CD4-positive, CD25-positive, alpha-beta regulatory T cell (primary cell): ENCODE measurements around the gene IGFBP5. TPM values are rescaled to one million over a fixed set of nuclear protein-coding genes. Genes with fewer than 3 reads are reported as not detected.

Source experiments
- ATAC-seq, 2 donors: fragments of 150-1000 bp; cut with Tn5 transposase; one replicate each; pipeline ENCODE4 v1.10.0; 2021; ENCODE audit warnings: low read depth in 2 of 2, moderate number of reproducible peaks in 2 of 2, moderate library complexity in 1 of 2
- DNase-seq, 3 donors: peaks; one replicate each; pipeline versions ENCODE4 v3.0.0 to v3.0.0-alpha.2; 2012 to 2022; ENCODE audit warnings: mixed read lengths in 1 of 3
- H3K27ac ChIP-seq: one replicate; pipeline ENCODE4 v1.7.0; 2013; ENCODE audit warnings: mild to moderate bottlenecking, low read length; ENCODE audit not compliant: insufficient read depth, poor library complexity, severe bottlenecking
- H3K27me3 ChIP-seq: one replicate; pipeline ENCODE4 v1.7.0; 2013; ENCODE audit warnings: low read length; ENCODE audit not compliant: control insufficient read depth, insufficient read depth
- H3K36me3 ChIP-seq: one replicate; pipeline ENCODE4 v1.7.0; 2013; ENCODE audit warnings: mild to moderate bottlenecking, low read length, moderate library complexity; ENCODE audit not compliant: control insufficient read depth, insufficient read depth
- H3K4me1 ChIP-seq: 2 replicates; pipeline ENCODE4 v1.7.0; 2013; ENCODE audit warnings: mild to moderate bottlenecking, low read length; ENCODE audit not compliant: insufficient read depth, control insufficient read depth, poor library complexity, severe bottlenecking
- H3K4me3 ChIP-seq: one replicate; pipeline ENCODE4 v1.7.0; 2013; ENCODE audit warnings: low read depth, mild to moderate bottlenecking, low read length, moderate library complexity
- H3K9me3 ChIP-seq, 2 experiments: 1 replicate in 1 of 2; 2 replicates in 1 of 2; pipeline ENCODE4 v1.7.0; 2013; ENCODE audit warnings: low read length in 2 of 2, mild to moderate bottlenecking in 1 of 2, moderate library complexity in 1 of 2; ENCODE audit not compliant: control insufficient read depth in 2 of 2
- H3K27ac Mint-ChIP-seq, 3 donors: one replicate each; pipeline ENCODE4 v1.8.0; 2020 to 2022; ENCODE audit warnings: mild to moderate bottlenecking in 3 of 3, mixed read lengths in 3 of 3, moderate library complexity in 2 of 3
- H3K27me3 Mint-ChIP-seq: one replicate; pipeline ENCODE4 v1.8.0; 2022; ENCODE audit warnings: mild to moderate bottlenecking, mixed read lengths
- H3K36me3 Mint-ChIP-seq: one replicate; pipeline ENCODE4 v1.8.0; 2020; ENCODE audit warnings: mixed read lengths
- H3K4me1 Mint-ChIP-seq, 4 donors: one replicate each; pipeline ENCODE4 v1.8.0; 2020 to 2022; ENCODE audit warnings: mixed read lengths in 4 of 4, mild to moderate bottlenecking in 1 of 4
- H3K4me3 Mint-ChIP-seq, 4 donors: one replicate each; pipeline ENCODE4 v1.8.0; 2020 to 2022; ENCODE audit warnings: mild to moderate bottlenecking in 4 of 4, mixed read lengths in 4 of 4, moderate library complexity in 3 of 4
- H3K9me3 Mint-ChIP-seq, 7 donors: one replicate each; pipeline ENCODE4 v1.8.0; 2020 to 2022; ENCODE audit warnings: mixed read lengths in 7 of 7, mild to moderate bottlenecking in 3 of 7, moderate library complexity in 2 of 7
- polyA plus RNA-seq, 4 donors: library from polyadenylated mRNA; unstranded; fragments of 300-500 nt; fragmentation: Illumina TruSeq; gene quantifications; one replicate each; pipeline ENCODE4 v1.2.3, GENCODE V29; 2021
- total RNA-seq: library from RNA; stranded (reverse); gene quantifications from one replicate; pipeline ENCODE4 v1.2.3, GENCODE V29; 2022

Gene IGFBP5
- total and polyA plus RNA-seq, 5 donors from 2014 or later: 0.05 TPM; not detected in 4

DNA sequence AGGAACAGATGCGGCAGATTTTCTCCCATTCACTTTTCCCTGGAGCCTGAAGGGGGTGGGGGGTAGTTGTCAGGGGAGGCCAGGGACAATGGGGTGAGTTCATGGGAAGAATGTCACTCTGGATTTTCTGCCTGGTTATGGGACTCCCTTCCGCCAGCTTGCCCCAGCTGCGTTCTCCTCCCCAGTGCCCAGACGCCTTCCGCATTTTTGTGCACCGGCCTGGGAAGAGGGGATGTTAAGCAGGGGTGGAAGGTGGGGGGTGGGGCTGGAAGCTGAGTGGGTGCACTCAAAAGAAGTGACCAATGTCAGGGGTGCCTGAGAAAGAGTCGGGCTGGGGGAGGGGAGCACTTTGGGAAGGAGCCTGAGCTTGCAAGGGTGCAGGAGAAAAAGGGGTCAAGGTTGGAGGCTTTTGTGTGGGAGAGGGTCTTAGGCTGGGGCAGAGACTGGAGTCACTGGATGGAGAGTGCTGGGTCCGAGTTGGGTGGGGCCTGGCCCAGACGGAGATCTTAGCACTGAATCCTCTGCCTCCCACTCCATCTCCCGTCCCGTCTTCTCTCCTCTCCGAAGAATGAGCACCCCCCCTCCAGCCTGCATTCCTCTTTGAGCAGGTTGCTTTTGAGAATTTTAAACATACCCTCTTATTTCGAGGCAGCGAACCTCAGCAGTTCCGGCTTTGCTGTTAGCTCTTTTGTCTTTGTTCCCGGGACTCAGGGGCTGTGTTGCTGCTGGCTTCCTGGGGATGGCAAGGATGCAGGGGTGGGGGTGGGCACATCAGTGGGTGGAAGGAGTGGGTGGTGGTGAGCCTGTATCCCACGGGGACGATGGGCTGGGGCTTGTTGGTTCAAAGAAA lies 59.4 kb downstream of the IGFBP5 start:
- H3K4me1 ChIP-seq: peaks cover 5% of the 10 kb centered on the region
- peaks cover 8% of the 10 kb centered on the region for H3K27me3 ChIP-seq
- peaks cover 58% of the 10 kb centered on the region for H3K27me3 Mint-ChIP-seq
- peaks cover 0 to 5% (median 0%) of the 10 kb centered on the region in 7 donors for H3K9me3 Mint-ChIP-seq
- no peaks in the 10 kb centered on the region for H3K36me3 ChIP-seq
- H3K36me3 Mint-ChIP-seq: no peaks in the 10 kb centered on the region
- H3K9me3 ChIP-seq: no peaks in the 10 kb centered on the region
- H3K27ac ChIP-seq: no peak overlapping the region
- no peak overlapping the region for H3K4me3 ChIP-seq
- H3K4me3 Mint-ChIP-seq: no peak overlapping the region
- ATAC-seq (no peak), DNase-seq (no peak)
- H3K4me1 Mint-ChIP-seq: peaks cover 0 to 19% (median 13%) of the 10 kb centered on the region in 4 donors
- no peak overlapping the region for H3K27ac Mint-ChIP-seq

DNA sequence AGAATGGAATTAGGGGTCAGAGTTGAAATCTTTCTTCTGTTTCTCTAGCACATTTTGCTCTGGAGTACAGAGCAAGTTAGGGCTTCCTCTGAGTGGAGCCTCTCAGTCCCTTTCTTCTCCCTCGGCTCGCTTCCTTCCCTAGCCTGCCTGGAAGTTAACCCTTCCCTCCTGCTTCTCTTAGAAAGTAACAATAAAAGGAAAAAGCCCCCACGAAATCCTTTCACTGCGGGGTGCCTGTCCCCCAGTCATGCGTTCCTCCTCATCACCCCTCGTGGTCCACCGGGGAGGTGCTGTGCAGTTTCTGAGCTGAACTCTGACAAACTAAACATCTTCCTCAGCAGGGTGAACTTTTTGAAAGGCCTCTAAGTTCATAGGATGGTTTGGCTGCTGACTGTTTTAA lies 60.2 kb downstream of the IGFBP5 start:
- peaks cover 0 to 19% (median 13%) of the 10 kb centered on the region in 4 donors for H3K4me1 Mint-ChIP-seq
- peaks cover 63% of the 10 kb centered on the region for H3K27me3 Mint-ChIP-seq
- Histone ChIP-seq H3K4me1 (peaks cover 5% of the 10 kb centered on the region), H3K4me3 (no peak overlapping the region), H3K9me3 (no peaks in the 10 kb centered on the region), H3K27ac (no peak overlapping the region), H3K27me3 (peaks cover 8% of the 10 kb centered on the region), H3K36me3 (no peaks in the 10 kb centered on the region)
- H3K4me3 Mint-ChIP-seq: peak overlapping the region in 1 of 4 donors; percentile 12
- ATAC-seq (no peak), DNase-seq (no peak)
- peaks cover 0 to 5% (median 0%) of the 10 kb centered on the region in 7 donors for H3K9me3 Mint-ChIP-seq
- H3K36me3 Mint-ChIP-seq: no peaks in the 10 kb centered on the region
- H3K27ac Mint-ChIP-seq: no peak overlapping the region

DNA sequence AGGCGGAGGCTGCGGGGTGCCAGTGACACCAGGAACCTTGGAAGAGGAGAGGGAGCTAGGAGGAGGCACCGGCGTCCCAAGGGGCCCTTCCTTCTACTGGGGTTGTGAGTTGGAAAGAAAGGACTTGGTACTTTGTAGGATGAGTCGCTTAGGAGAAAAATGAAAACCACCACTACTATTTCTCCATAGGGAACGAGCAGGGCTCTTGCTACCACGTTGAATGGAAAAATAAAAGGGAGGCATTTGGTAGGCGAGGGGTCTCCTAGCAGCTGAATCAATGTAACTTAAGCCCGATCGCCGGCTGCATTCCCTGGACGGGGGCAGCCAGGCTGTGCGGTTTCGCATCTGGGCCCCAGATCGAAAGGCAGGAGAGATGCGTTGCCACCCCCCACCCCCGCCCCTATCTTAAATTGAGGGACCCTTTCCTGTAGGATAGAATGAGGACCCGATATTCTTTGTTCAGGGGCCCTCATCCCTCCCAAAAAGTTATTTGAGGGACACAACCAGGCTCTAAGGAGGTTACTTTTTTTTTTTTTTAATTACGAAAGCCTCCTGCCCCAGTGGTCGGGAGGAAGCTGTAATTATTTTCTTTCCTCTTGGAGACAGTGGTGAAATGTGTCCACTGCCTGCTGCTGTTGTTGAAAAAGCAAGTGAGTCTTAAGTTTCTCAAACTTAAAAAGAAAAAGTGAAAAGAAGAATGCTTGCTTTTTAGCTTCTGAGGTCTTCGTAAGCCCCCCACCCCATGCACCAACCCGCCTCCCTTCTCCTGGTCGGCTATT lies 60.8 kb downstream of the IGFBP5 start:
- ATAC-seq: no peak
- H3K4me3 ChIP-seq: no peak overlapping the region

GRCh38 chr2:216633616-216634369 lies 61.6 kb downstream of the IGFBP5 start:
- no peak for DNase-seq
- peaks cover 8% of the 10 kb centered on the region for H3K27me3 ChIP-seq
- Mint-ChIP-seq H3K4me1 (peaks cover 0 to 19% (median 13%) of the 10 kb centered on the region in 4 donors), H3K27me3 (peaks cover 60% of the 10 kb centered on the region), H3K36me3 (no peaks in the 10 kb centered on the region), H3K9me3 (peaks cover 0 to 5% (median 0%) of the 10 kb centered on the region in 7 donors), H3K27ac (no peak overlapping the region), H3K4me3 (peak overlapping the region in 2 of 4 donors; percentile 56 to 78)
- H3K9me3 ChIP-seq: no peaks in the 10 kb centered on the region
- no peak overlapping the region for H3K27ac ChIP-seq
- H3K36me3 ChIP-seq: no peaks in the 10 kb centered on the region
- H3K4me3 ChIP-seq: no peak overlapping the region
- H3K4me1 ChIP-seq: peaks cover 5% of the 10 kb centered on the region
- ATAC-seq: no peak

More for the DNA sequence above, 60.8 kb downstream of the IGFBP5 start:
- no peak overlapping the region for H3K27ac ChIP-seq
- no peaks in the 10 kb centered on the region for H3K9me3 ChIP-seq
- no peaks in the 10 kb centered on the region for H3K36me3 ChIP-seq
- Mint-ChIP-seq H3K4me3 (peak overlapping the region in 2 of 4 donors; percentile 56 to 78), H3K27ac (no peak overlapping the region), H3K36me3 (no peaks in the 10 kb centered on the region), H3K27me3 (peaks cover 60% of the 10 kb centered on the region), H3K4me1 (peaks cover 0 to 19% (median 13%) of the 10 kb centered on the region in 4 donors), H3K9me3 (peaks cover 0 to 5% (median 0%) of the 10 kb centered on the region in 7 donors)
- H3K4me1 ChIP-seq: peaks cover 5% of the 10 kb centered on the region
- no peak for DNase-seq
- H3K27me3 ChIP-seq: peaks cover 8% of the 10 kb centered on the region

GRCh38 chr2:216632952-216633615 lies 62.3 kb downstream of the IGFBP5 start, which contains the start of gene IGFBP2:
IGFBP2 (plus strand) TSS chr2:216633420; CDS start chr2:216633524, 104 bp downstream.
- H3K27me3 Mint-ChIP-seq: peaks cover 60% of the 10 kb centered on the region
- no peaks in the 10 kb centered on the region for H3K36me3 Mint-ChIP-seq
- H3K9me3 ChIP-seq: no peaks in the 10 kb centered on the region
- H3K36me3 ChIP-seq: no peaks in the 10 kb centered on the region
- H3K4me3 ChIP-seq: no peak within 1 kb of the TSS
- H3K4me1 Mint-ChIP-seq: peaks cover 0 to 19% (median 13%) of the 10 kb centered on the region in 4 donors
- H3K27ac Mint-ChIP-seq: no peak within 1 kb of the TSS
- peak in 1 of 3 donors; percentile 12 for DNase-seq
- no peak within 1 kb of the TSS for H3K27ac ChIP-seq
- H3K9me3 Mint-ChIP-seq: peaks cover 0 to 5% (median 0%) of the 10 kb centered on the region in 7 donors
- peak within 1 kb of the TSS in 2 of 4 donors; percentile 71 to 80 for H3K4me3 Mint-ChIP-seq
- H3K27me3 ChIP-seq: peaks cover 8% of the 10 kb centered on the region
- ATAC-seq: no peak
- H3K4me1 ChIP-seq: peaks cover 5% of the 10 kb centered on the region

DNA sequence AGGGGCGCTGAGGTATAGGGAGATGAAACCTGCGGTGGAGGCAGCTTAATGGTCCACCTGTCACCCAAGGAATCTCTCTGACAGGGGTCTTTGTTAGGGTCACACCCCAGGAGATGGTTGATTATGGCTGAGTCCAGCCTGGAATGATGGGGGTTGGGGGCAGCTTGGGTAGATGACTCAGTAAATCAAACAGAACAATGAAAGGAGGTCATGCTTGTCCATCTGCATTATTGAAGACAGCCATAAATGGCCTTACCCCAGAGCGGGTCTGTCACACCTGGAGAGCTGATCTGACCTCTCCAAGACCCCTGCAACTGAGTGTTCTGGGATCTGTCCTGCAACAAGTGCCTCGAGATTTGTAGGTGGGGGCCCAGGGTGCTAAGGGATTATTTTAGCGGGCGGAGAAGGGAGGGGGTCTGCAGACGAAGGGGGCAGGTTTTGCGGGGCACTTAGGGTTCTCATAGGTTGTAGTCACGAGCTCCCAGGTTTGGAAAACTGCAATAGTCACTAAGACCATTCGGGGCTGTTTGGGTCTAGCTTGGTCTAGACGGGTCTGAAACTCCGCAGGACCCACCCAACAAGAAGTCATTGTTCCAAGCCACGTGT lies 62.9 kb downstream of the IGFBP5 start:
- no peak overlapping the region for H3K4me3 ChIP-seq
- Mint-ChIP-seq H3K27me3 (peaks cover 57% of the 10 kb centered on the region), H3K9me3 (peaks cover 0 to 5% (median 0%) of the 10 kb centered on the region in 7 donors)

More for the DNA sequence above, 62.9 kb downstream of the IGFBP5 start:
- Histone ChIP-seq H3K4me1 (peaks cover 5% of the 10 kb centered on the region), H3K36me3 (no peaks in the 10 kb centered on the region), H3K9me3 (no peaks in the 10 kb centered on the region), H3K27ac (no peak overlapping the region), H3K27me3 (peaks cover 8% of the 10 kb centered on the region)
- H3K4me3 Mint-ChIP-seq: peak overlapping the region in 2 of 4 donors; percentile 71 to 80
- ATAC-seq (no peak), DNase-seq (no peak)
- peaks cover 0 to 19% (median 13%) of the 10 kb centered on the region in 4 donors for H3K4me1 Mint-ChIP-seq
- no peaks in the 10 kb centered on the region for H3K36me3 Mint-ChIP-seq
- no peak overlapping the region for H3K27ac Mint-ChIP-seq
